Loucy (cell line): Measurements from ENCODE around the gene PARP8.

Source experiments
- CTCF ChIP-seq: fragments of 200-600 bp; sonication (generic); conservative IDR thresholded peaks from 2 replicates; pipeline ENCODE4 v1.5.1; 2014; ENCODE audit warnings: mild to moderate bottlenecking, antibody characterized with exemption, low read length
- EZH2phosphoT487 ChIP-seq: fragments of 200-600 bp; IDR thresholded peaks from 2 replicates; pipeline ENCODE4 v1.6.1; 2018; ENCODE audit warnings: antibody characterized with exemption, mild to moderate bottlenecking, moderate library complexity, borderline replicate concordance

DNA sequence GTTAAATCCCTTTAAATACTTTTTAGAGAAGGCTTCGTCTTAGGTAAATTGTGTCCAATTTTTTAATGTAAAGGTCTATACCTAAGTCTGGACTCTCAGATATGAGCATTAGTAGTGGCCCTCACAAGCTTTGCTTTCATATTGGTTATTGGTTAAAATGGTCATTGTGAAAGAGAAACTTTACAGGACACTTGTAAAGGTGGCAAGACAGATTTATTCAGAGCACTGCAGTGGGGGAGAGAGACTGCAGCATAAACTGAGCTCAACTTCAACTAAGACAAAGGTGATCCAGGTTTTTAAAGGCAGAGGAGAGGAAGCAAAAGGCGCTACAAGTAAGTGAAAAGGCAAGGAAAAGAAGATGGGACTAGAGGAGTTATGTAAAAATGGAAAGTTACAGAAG lies 157.7 kb downstream of the PARP8 start:
- no peak for TF ChIP-seq CTCF
- TF ChIP-seq EZH2phosphoT487, result no peak
